Esophagus muscularis mucosa (tissue), 4 donors: ENCODE measurements around the gene MTCL1. TPM values are rescaled to one million over a fixed set of nuclear protein-coding genes. Genes with fewer than 3 reads are reported as not detected.
A peak's percentile ranks its signal among the peaks of the same experiment; 100 is the strongest.

Source experiments
- DNase-seq: peaks from one replicate; pipeline ENCODE4 v3.0.0-alpha.2; 2017; ENCODE audit errors: extremely low spot score
- H3K27ac ChIP-seq, 4 donors: fragments of 200-600 bp; sonication (generic); replicated peaks in 1 of 4; 1 replicate in 3 of 4; 2 replicates in 1 of 4; pipeline ENCODE4 v1.5.1; 2016 to 2019; ENCODE audit warnings: mild to moderate bottlenecking in 1 of 4
- H3K27me3 ChIP-seq, 4 donors: fragments of 200-600 bp; sonication (generic); one replicate each; pipeline versions ENCODE4 v1.5.1 to v1.6.0; 2016 to 2019
- H3K36me3 ChIP-seq, 4 donors: fragments of 200-600 bp; sonication (generic); one replicate each; pipeline ENCODE4 v1.5.1; 2016 to 2019
- H3K4me1 ChIP-seq, 4 donors: fragments of 200-600 bp; sonication (generic); one replicate each; pipeline ENCODE4 v1.5.1; 2016 to 2019
- H3K4me3 ChIP-seq, 4 donors: fragments of 200-600 bp; sonication (generic); 1 replicate in 2 of 4; 2 replicates in 2 of 4; pipeline ENCODE4 v1.5.1; 2016 to 2019; ENCODE audit warnings: mild to moderate bottlenecking in 4 of 4, moderate library complexity in 1 of 4
- H3K9me3 ChIP-seq, 4 donors: fragments of 200-600 bp; sonication (generic); 1 replicate in 3 of 4; 2 replicates in 1 of 4; pipeline ENCODE4 v1.5.1; 2016 to 2019
- CTCF ChIP-seq, 3 experiments: fragments of 200-600 bp in 2 of 3; fragments of 450-650 bp in 1 of 3; sonication (generic) in 2 of 3; IDR thresholded peaks; one replicate each; pipeline ENCODE4 v1.5.1; 2017 to 2019; ENCODE audit warnings: antibody characterized with exemption in 3 of 3, mild to moderate bottlenecking in 2 of 3, moderate library complexity in 1 of 3
- EP300 ChIP-seq: sonication (generic); formaldehyde crosslinking; IDR thresholded peaks from one replicate; pipeline ENCODE4 v1.6.1; 2017; ENCODE audit warnings: antibody characterized with exemption
- POLR2A ChIP-seq: fragments of 450-650 bp; IDR thresholded peaks from one replicate; pipeline ENCODE4 v1.6.1; 2017; ENCODE audit warnings: antibody characterized with exemption, moderate library complexity, mild to moderate bottlenecking, low read depth
- POLR2AphosphoS5 ChIP-seq, 2 donors: sonication (generic); formaldehyde crosslinking; IDR thresholded peaks; one replicate each; pipeline ENCODE4 v1.6.1; 2017; ENCODE audit warnings: antibody characterized with exemption in 2 of 2
- WGBS: methylation state at CpG from one replicate; pipeline ENCODE4 v1.1.5; 2018; 5-methylcytosine and 5-hydroxymethylcytosine counted together
- intact Hi-C: fragments of 100-400 bp; cut with DNase I; formaldehyde crosslinking; loops from one replicate; pipeline ENCODE4 v1.15.1; 2023
- total RNA-seq, 4 donors: library from RNA; depleted of rRNA; stranded (reverse); fragments of >200 nt; gene quantifications; one replicate each; pipeline versions ENCODE4 v1.1.0 to v1.2.1, GENCODE V29; 2016

Gene MTCL1
- total RNA-seq, 4 donors from 2014 or later = 32.3 to 48.0 (median 38.6) TPM

GRCh38 chr18:8658858-8659485 is 46.4 kb upstream of the MTCL1 start:
- Histone ChIP-seq H3K36me3 (no peaks in the 10 kb centered on the region), H3K4me1 (peaks cover 0 to 5% (median 0%) of the 10 kb centered on the region in 4 donors), H3K27me3 (no peaks in the 10 kb centered on the region), H3K27ac (no peak overlapping the region), H3K9me3 (no peaks in the 10 kb centered on the region), H3K4me3 (no peak overlapping the region)
- no peak for DNase-seq
- intact Hi-C loops = no loop called here
- WGBS = 95% methylated on average over 31 of the region's 31 CpGs
- no peak for TF ChIP-seq EP300
- TF ChIP-seq CTCF (IDR thresholded peaks at IDR 0.05) = no peak
- TF ChIP-seq POLR2AphosphoS5 (IDR thresholded peaks at IDR 0.05) = no peak
- no peak for TF ChIP-seq POLR2A

- WGBS = 91% methylated on average over 31 of the region's 36 CpGs
These were observed 45.6 kb upstream of the MTCL1 start for GRCh38 chr18:8659609-8660242.

GRCh38 chr18:8660316-8660715 is 45.0 kb upstream of the MTCL1 start:
- Histone ChIP-seq H3K4me1 (peaks cover 0 to 5% (median 0%) of the 10 kb centered on the region in 4 donors), H3K4me3 (no peak overlapping the region), H3K27me3 (no peaks in the 10 kb centered on the region), H3K9me3 (no peaks in the 10 kb centered on the region), H3K27ac (no peak overlapping the region), H3K36me3 (no peaks in the 10 kb centered on the region)
- intact Hi-C loops = no loop called here
- no peak for TF ChIP-seq POLR2AphosphoS5 (IDR thresholded peaks at IDR 0.05)
- TF ChIP-seq POLR2A = no peak
- TF ChIP-seq CTCF (IDR thresholded peaks at IDR 0.05) = no peak
- no peak for TF ChIP-seq EP300
- peak; percentile 57 for DNase-seq
- 93% methylated on average over 5 of the region's 5 CpGs for WGBS

More at GRCh38 chr18:8659609-8660242, 45.6 kb upstream of the MTCL1 start:
- intact Hi-C loops = no loop called here
- H3K4me1 ChIP-seq = peaks cover 0 to 5% (median 0%) of the 10 kb centered on the region in 4 donors
- no peak overlapping the region for H3K4me3 ChIP-seq
- no peaks in the 10 kb centered on the region for H3K27me3 ChIP-seq
- no peaks in the 10 kb centered on the region for H3K9me3 ChIP-seq
- no peak overlapping the region for H3K27ac ChIP-seq
- no peaks in the 10 kb centered on the region for H3K36me3 ChIP-seq
- DNase-seq = no peak
- TF ChIP-seq POLR2AphosphoS5 (IDR thresholded peaks at IDR 0.05) (no peak), CTCF (IDR thresholded peaks at IDR 0.05) (no peak), POLR2A (no peak), EP300 (no peak)

GRCh38 chr18:8661754-8662559 is 43.4 kb upstream of the MTCL1 start:
- no peaks in the 10 kb centered on the region for H3K36me3 ChIP-seq
- intact Hi-C loops = no loop called here

More at GRCh38 chr18:8661754-8662559, 43.4 kb upstream of the MTCL1 start:
- TF ChIP-seq EP300 = no peak
- no peak for TF ChIP-seq POLR2AphosphoS5 (IDR thresholded peaks at IDR 0.05)
- no peak for TF ChIP-seq POLR2A
- TF ChIP-seq CTCF (IDR thresholded peaks at IDR 0.05) = no peak
- Histone ChIP-seq H3K9me3 (no peaks in the 10 kb centered on the region), H3K27ac (no peak overlapping the region), H3K4me3 (no peak overlapping the region), H3K4me1 (peaks cover 0 to 5% (median 0%) of the 10 kb centered on the region in 4 donors), H3K27me3 (no peaks in the 10 kb centered on the region)
- DNase-seq = no peak
- WGBS = 61% methylated on average over 18 of the region's 18 CpGs
